Activated T-cell treated with anti-CD3 and anti-CD28 coated beads, Interleukin-2, amount 50 U/mL, for 24 hours (primary cell): Measurements from ENCODE around the gene UNKL.

Experiments
- DNase-seq: peaks from one replicate; pipeline ENCODE4 v3.0.0-alpha.2; 2020
- H3K27ac Mint-ChIP-seq: 2 replicates; pipeline ENCODE4 v1.8.0; 2020; ENCODE audit warnings: mild to moderate bottlenecking, mixed read lengths
- H3K27me3 Mint-ChIP-seq: 2 replicates; pipeline ENCODE4 v1.8.0; 2020; ENCODE audit warnings: mixed read lengths
- H3K36me3 Mint-ChIP-seq: 2 replicates; pipeline ENCODE4 v1.8.0; 2020; ENCODE audit warnings: low read depth, mixed read lengths
- H3K4me1 Mint-ChIP-seq: 2 replicates; pipeline ENCODE4 v1.8.0; 2020; ENCODE audit warnings: low read depth, mixed read lengths
- H3K4me3 Mint-ChIP-seq: 2 replicates; pipeline ENCODE4 v1.8.0; 2020; ENCODE audit warnings: mild to moderate bottlenecking, moderate library complexity, mixed read lengths
- H3K9me3 Mint-ChIP-seq: 2 replicates; pipeline ENCODE4 v1.8.0; 2020; ENCODE audit warnings: mixed read lengths

The UNKL gene

GRCh38 chr16:1325261-1325660 lies 89.2 kb downstream of the UNKL start:
- no peak overlapping the region for H3K27ac Mint-ChIP-seq
- peaks cover 49% of the 10 kb centered on the region for H3K36me3 Mint-ChIP-seq
- H3K27me3 Mint-ChIP-seq = no peaks in the 10 kb centered on the region
- H3K4me1 Mint-ChIP-seq = no peaks in the 10 kb centered on the region
- no peak for DNase-seq
- no peak overlapping the region for H3K4me3 Mint-ChIP-seq
- H3K9me3 Mint-ChIP-seq = no peaks in the 10 kb centered on the region

DNA sequence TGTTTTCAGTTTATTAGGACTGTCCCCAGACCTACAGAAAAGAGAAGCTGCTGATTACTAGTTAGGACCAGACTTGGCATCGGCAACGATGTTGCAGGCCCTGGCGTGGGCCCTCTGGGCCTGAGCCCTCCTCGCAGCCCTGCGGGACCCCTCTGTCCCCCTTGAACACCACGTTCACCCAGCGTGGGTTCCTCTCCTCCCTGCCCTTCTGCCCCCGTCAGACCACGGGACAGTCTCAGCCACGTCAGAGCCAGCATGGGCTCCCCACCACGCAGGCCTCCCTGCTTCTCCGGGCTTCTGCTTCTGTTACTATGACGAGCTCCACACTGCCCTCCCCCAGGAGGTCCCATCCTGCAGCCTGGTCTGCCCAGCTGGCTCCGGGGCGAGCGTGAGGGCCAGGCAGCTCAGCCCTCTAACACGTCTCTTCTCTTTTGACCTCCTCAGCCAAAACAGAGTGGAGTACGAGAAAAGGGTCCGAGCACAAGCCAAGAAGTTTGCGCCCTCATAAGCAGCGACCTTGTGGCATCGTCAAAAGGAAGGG lies 90.1 kb downstream of the UNKL start:
- Mint-ChIP-seq H3K9me3 (no peaks in the 10 kb centered on the region), H3K27ac (no peak overlapping the region), H3K36me3 (peaks cover 58% of the 10 kb centered on the region), H3K4me3 (no peak overlapping the region), H3K27me3 (no peaks in the 10 kb centered on the region), H3K4me1 (no peaks in the 10 kb centered on the region)
- DNase-seq = no peak

GRCh38 chr16:1323296-1324239 lies 90.9 kb downstream of the UNKL start:
- no peak overlapping the region for H3K4me3 Mint-ChIP-seq
- peaks cover 66% of the 10 kb centered on the region for H3K36me3 Mint-ChIP-seq
- no peaks in the 10 kb centered on the region for H3K4me1 Mint-ChIP-seq
- no peaks in the 10 kb centered on the region for H3K27me3 Mint-ChIP-seq
- no peaks in the 10 kb centered on the region for H3K9me3 Mint-ChIP-seq
- H3K27ac Mint-ChIP-seq = no peak overlapping the region
- DNase-seq = no peak

- peaks cover 78% of the 10 kb centered on the region for H3K36me3 Mint-ChIP-seq
- H3K9me3 Mint-ChIP-seq = no peaks in the 10 kb centered on the region
- H3K4me1 Mint-ChIP-seq = no peaks in the 10 kb centered on the region
- H3K4me3 Mint-ChIP-seq = no peak overlapping the region
- H3K27ac Mint-ChIP-seq = no peak overlapping the region
- H3K27me3 Mint-ChIP-seq = no peaks in the 10 kb centered on the region
- DNase-seq = no peak
Measured at GRCh38 chr16:1322407-1322806, 92.1 kb downstream of the UNKL start.

- H3K9me3 Mint-ChIP-seq = no peaks in the 10 kb centered on the region
- DNase-seq = no peak
- no peaks in the 10 kb centered on the region for H3K4me1 Mint-ChIP-seq
- H3K27me3 Mint-ChIP-seq = no peaks in the 10 kb centered on the region
- H3K4me3 Mint-ChIP-seq = no peak overlapping the region
- H3K27ac Mint-ChIP-seq = no peak overlapping the region
- peaks cover 90% of the 10 kb centered on the region for H3K36me3 Mint-ChIP-seq
Measured at GRCh38 chr16:1320658-1321240, 93.8 kb downstream of the UNKL start.

GRCh38 chr16:1320097-1320496 lies 94.4 kb downstream of the UNKL start:
- H3K27me3 Mint-ChIP-seq = no peaks in the 10 kb centered on the region
- H3K9me3 Mint-ChIP-seq = no peaks in the 10 kb centered on the region
- no peaks in the 10 kb centered on the region for H3K4me1 Mint-ChIP-seq
- DNase-seq = no peak
- H3K4me3 Mint-ChIP-seq = no peak overlapping the region
- H3K36me3 Mint-ChIP-seq = peaks cover 89% of the 10 kb centered on the region
- H3K27ac Mint-ChIP-seq = no peak overlapping the region

DNA sequence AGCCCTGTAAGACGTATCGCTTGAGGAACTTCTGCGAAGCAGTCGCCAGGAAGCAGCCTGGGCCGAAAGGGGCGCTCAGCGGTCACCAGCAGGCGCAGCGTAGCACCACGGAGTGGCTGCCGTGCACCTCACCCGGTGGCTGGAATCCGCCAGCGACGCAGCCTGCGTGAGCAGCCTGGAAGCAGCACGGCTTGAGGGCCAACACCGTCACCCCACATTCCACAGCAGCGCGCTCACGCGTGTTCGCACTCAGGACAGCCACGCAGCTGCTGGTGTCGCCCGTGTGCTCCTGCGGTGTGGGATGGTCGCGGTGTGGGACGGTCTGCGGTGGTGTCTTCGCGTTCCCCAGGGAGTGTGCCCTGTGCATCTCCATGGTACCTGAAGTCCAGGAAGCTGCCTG lies 95.5 kb downstream of the UNKL start:
- peaks cover 90% of the 10 kb centered on the region for H3K36me3 Mint-ChIP-seq
- no peaks in the 10 kb centered on the region for H3K27me3 Mint-ChIP-seq
- H3K27ac Mint-ChIP-seq = peak overlapping the region; percentile 35
- H3K4me3 Mint-ChIP-seq = no peak overlapping the region
- DNase-seq = no peak
- H3K4me1 Mint-ChIP-seq = peaks cover 4% of the 10 kb centered on the region
- no peaks in the 10 kb centered on the region for H3K9me3 Mint-ChIP-seq

DNA sequence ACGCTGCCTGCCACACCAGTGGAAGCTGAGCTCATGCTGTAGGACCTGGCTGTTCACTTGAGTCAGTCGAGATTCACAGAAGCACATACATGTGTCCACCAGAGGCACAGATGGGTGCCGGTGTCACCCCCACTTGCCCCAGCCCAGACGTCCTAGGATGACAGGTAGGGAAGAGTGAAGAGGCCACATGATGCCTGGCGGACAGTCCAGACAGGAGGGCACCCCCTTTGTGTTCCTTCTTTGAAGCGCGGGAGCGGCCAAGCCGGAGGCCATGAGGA lies 96.3 kb downstream of the UNKL start:
- H3K27me3 Mint-ChIP-seq = no peaks in the 10 kb centered on the region
- H3K27ac Mint-ChIP-seq = peak overlapping the region; percentile 67
- H3K4me3 Mint-ChIP-seq = no peak overlapping the region
- peaks cover 5% of the 10 kb centered on the region for H3K4me1 Mint-ChIP-seq
- H3K9me3 Mint-ChIP-seq = no peaks in the 10 kb centered on the region
- peaks cover 91% of the 10 kb centered on the region for H3K36me3 Mint-ChIP-seq
- no peak for DNase-seq

- peaks cover 95% of the 10 kb centered on the region for H3K36me3 Mint-ChIP-seq
- DNase-seq = no peak
- H3K27ac Mint-ChIP-seq = peak overlapping the region; percentile 59
Measured at GRCh38 chr16:1317479-1318267, 96.8 kb downstream of the UNKL start.

GRCh38 chr16:1316033-1316405 lies 98.5 kb downstream of the UNKL start:
- no peaks in the 10 kb centered on the region for H3K27me3 Mint-ChIP-seq
- H3K27ac Mint-ChIP-seq = peak overlapping the region; percentile 17
- no peak overlapping the region for H3K4me3 Mint-ChIP-seq
- peaks cover 24% of the 10 kb centered on the region for H3K4me1 Mint-ChIP-seq
- DNase-seq = no peak
- no peaks in the 10 kb centered on the region for H3K9me3 Mint-ChIP-seq
- peaks cover 94% of the 10 kb centered on the region for H3K36me3 Mint-ChIP-seq

More at GRCh38 chr16:1317479-1318267, 96.8 kb downstream of the UNKL start:
- no peaks in the 10 kb centered on the region for H3K9me3 Mint-ChIP-seq
- H3K27me3 Mint-ChIP-seq = no peaks in the 10 kb centered on the region
- H3K4me1 Mint-ChIP-seq = peaks cover 10% of the 10 kb centered on the region
- no peak overlapping the region for H3K4me3 Mint-ChIP-seq

DNA sequence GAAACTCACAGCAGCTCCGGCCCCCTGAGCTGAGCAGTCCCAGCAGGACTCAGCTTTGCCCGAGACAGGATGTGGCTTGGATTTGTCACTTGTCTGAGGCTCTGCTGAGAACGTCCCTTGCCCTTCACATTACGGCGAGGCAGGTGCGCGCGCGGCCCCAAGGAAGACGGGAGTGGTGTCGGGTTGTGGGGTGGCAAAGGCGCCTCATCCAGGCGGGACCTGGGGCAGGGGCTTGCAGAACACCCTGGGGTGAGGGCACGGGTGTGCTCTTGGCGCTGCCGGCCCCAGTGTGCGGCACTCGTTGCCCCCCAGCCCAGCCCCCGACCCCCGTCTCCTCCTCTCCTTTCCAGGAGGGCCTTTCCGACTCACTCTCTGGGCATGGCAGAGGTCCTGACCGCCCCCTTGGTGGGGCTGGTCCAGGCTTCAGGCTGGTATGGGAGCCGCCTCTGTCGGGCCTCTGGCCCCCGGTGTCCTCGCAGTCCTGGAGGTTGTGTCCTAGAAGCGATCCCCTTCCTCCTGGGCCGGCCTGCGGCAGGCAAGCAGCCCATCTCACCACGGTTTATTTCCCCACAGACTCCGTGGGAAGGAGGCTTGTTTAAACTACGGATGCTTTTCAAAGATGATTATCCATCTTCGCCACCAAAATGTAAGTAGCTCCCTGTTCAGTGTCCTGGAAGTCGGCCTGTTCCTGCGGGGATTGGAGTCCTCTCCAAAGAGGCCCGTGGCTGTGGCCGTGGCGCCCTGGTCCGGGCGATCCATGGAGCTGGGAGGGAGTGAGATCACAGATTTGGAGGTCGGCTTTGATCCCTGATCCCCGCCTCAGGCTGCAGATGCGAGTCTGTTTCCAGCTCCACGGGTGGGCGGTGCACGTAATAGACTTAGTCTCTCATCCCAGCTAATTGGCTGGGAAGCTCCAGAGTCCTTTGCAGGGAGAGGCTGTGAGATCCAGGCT lies 99.1 kb downstream of the UNKL start:
- peaks cover 27% of the 10 kb centered on the region for H3K4me1 Mint-ChIP-seq
- no peak overlapping the region for H3K4me3 Mint-ChIP-seq
- peaks cover 95% of the 10 kb centered on the region for H3K36me3 Mint-ChIP-seq
- no peaks in the 10 kb centered on the region for H3K27me3 Mint-ChIP-seq
- no peaks in the 10 kb centered on the region for H3K9me3 Mint-ChIP-seq
- DNase-seq = no peak
- peak overlapping the region; percentile 26 for H3K27ac Mint-ChIP-seq

DNA sequence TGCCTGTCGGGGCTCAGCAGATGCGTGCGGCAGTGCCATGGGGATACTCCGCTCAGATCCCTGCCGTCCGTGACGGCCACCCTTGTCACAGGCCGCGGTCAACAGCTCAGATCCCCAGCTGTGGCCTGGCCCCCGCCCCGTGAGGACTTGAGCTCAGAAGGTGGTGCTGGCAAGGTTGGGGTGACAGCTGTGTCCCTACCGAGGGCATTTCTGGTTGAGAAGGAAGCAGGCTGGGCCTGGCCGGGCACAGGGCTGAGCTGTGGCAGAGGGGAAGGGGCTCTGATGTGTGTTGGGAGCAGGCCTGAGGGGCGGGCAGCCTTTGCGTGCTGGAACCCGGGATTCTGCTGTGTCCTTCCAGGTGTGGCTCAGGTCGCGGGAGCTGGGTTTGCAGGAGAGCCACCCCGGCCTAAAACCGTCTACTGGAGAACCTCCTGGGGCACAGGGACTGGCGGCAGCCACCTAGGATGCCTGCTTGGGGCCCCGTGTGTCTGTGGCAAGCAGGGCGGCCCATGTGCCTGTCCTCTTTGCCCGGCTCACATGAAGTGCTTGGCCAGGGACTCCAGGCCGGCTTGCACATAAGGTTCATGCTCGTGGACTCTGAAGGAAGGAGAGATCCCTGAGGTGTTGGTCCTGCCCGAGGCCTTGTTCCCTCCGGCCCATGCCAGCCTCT lies 100.0 kb downstream of the UNKL start:
- no peaks in the 10 kb centered on the region for H3K27me3 Mint-ChIP-seq
- H3K4me1 Mint-ChIP-seq = peaks cover 27% of the 10 kb centered on the region
- H3K36me3 Mint-ChIP-seq = peaks cover 91% of the 10 kb centered on the region
- DNase-seq = no peak
- H3K27ac Mint-ChIP-seq = peak overlapping the region; percentile 14
- no peak overlapping the region for H3K4me3 Mint-ChIP-seq
- H3K9me3 Mint-ChIP-seq = no peaks in the 10 kb centered on the region

- Mint-ChIP-seq H3K27me3 (no peaks in the 10 kb centered on the region), H3K36me3 (peaks cover 84% of the 10 kb centered on the region), H3K4me1 (peaks cover 27% of the 10 kb centered on the region), H3K4me3 (no peak overlapping the region), H3K9me3 (no peaks in the 10 kb centered on the region), H3K27ac (peak overlapping the region; percentile 37)
- DNase-seq = no peak
Measured at GRCh38 chr16:1313721-1314369, 100.7 kb downstream of the UNKL start.
